GM19043 (cell line): ENCODE measurements around the gene FADS3.
"Not testable (repeated sequence)": the region's sequence is repeated elsewhere in the genome, so short reads cannot be mapped to it uniquely, and the experiment has no call there.

Experiments used
- ATAC-seq: cut with Tn5 transposase; IDR thresholded peaks from one replicate; pipeline ENCODE4 v1.9.1; 2021; ENCODE audit warnings: low read depth; ENCODE audit not compliant: unreplicated experiment

The FADS3 gene

DNA sequence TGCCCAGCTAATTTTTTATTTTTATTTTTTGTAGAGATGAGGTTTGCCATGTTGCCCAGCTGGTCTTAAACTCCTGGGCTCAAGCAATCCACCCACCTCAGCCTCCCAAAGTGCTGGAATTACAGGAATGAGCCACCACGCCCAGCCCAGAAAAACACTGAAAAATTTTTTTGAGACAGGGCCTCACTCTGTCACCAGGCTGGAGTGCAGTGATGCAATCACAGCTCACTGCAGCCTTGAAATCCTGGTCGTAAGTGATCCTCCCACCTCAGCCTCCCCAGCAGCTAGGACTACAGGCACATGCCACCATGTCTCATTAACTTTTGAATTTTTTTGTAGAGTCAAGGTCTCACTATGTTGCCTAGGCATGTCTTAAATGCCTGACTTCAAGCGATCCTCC, 9.1 kb downstream of the FADS3 start:
- ATAC-seq = not testable (repeated sequence)

DNA sequence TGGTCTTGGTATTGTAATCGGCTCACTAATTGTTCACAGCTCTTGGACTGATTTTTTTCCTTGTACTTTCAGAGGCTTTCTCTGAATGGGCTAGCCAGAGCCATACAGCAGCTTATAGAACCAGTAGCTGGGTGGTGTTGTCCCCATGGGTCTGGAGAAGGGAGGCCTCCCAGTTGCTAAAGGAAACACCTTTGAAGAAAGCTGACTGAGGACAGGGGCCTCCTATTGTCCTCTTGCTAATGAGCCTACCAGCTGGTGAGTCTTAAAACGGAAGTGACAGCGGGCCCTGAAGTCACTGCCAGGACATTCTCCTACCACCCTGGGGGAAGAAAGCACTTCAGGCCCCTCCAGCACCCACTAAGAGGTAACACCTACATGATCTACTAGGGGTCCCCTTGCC, 9.9 kb downstream of the FADS3 start:
- ATAC-seq = no peak

DNA sequence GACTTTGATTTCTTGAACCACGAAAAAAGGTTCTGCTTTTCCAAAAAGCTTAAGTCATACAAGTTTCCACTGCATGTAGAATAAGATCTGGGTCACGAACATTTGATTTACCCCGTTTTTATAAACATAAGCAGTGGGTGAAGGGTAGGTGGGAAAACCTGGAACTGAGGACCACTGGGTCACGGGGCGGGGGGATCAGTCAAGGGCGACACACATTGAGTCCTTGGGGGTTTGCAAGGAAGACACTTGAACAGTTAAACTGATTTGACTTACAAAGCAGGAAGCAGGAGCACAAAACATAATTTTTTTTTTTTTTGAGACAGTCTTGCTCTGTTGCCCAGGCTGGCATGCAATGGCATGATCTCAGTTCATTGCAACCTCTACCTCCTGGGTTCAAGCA, 10.9 kb downstream of the FADS3 start:
- no peak for ATAC-seq

DNA sequence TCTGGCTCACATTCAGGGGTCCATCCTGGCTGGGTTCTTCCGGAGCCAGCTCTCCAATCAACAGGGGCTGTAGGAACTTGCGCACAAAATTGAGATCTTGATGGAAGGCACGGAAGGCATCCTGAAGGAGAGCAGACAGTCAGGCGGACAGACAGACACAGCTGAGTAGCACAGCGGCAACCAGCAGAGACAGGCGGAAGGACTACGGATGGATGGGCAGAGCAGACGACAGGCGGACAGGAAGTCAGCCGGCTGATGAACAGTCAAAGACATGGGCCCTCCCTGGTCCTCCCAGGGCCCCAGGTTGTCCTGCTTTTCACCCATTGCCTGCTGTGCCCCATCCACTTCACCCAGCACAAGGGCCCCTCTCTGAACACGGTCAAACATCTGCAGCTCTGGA, 11.3 kb downstream of the FADS3 start:
- ATAC-seq = no peak

DNA sequence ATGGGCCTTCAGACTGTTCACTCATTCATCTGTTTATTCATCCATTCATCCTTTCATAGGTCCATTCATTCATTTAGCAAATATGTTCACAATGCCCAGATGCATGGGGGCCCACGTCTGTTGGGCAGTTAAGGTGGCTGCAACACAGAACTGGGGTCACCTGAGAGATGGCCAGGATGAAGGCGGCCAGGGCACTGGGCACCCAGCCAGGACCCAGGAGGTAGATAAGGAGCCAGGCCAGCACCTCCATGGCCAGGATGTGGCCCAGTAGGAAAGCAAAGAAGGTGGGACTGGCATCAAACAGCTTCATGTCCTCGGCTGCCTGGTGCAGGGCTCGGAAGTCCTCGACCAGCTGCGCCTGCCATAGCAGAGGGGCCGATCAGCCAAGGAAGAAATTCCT, 12.2 kb downstream of the FADS3 start:
- ATAC-seq = no peak

DNA sequence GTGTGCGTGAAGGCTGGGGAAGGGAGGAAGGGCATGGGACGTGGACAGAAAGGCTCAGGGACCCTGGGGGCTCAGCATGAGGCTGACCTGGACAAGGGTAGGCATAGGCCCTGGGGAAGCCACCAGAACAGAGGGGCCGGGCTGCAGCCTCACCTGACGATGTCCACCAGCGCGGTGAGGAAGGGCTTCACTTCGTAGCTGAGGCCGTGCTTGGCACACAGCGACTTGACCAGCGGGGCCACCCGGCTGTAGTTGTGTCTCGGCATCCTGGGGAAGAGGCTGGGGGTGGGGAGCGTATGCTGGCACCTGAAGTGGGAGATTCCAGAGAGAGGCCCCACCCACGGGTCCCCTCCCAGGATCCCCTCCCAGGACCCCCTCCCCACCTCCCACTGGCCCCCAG, 15.6 kb downstream of the FADS3 start:
- no peak for ATAC-seq

DNA sequence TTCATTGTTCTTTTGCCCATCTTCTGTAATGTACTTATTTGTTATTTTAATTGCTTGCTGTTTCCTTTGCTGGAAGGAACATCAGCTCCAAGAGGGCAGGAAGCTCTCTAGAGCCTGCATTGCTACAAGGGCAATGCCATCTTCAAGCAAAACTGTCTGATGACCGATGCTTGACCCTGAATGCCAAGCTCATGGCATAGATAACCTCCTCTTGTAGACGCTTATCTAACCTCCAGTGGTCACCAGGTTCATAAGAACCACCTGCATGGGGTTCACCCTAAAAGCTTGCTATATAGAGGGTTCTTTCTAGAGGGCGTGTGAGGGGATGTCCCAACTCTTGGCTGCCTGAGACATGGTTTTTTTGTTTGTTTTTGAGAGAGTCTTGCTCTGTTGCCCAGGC, 16.5 kb downstream of the FADS3 start:
- no peak for ATAC-seq

DNA sequence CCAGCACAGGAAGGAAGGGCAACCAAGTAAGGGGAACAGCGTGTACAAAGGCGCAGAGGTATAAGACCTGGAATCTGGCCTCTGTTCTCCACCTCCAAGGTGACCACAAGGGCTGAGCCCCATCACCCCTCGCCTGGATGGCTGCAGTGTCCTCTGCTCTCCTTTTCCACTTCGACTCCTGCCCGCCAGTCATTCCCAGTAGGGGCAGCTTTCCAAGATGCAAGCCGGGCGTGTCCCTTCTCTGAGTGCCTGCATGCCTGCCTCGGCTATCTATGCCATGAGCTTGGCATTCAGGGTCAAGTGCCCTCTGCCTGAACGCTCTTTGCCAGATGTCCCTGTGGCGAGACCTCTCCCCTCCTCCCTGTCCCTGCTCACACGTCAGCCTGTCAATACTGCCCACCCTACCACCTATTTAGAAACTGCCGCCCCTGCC, 17.0 kb downstream of the FADS3 start:
- ATAC-seq = no peak

DNA sequence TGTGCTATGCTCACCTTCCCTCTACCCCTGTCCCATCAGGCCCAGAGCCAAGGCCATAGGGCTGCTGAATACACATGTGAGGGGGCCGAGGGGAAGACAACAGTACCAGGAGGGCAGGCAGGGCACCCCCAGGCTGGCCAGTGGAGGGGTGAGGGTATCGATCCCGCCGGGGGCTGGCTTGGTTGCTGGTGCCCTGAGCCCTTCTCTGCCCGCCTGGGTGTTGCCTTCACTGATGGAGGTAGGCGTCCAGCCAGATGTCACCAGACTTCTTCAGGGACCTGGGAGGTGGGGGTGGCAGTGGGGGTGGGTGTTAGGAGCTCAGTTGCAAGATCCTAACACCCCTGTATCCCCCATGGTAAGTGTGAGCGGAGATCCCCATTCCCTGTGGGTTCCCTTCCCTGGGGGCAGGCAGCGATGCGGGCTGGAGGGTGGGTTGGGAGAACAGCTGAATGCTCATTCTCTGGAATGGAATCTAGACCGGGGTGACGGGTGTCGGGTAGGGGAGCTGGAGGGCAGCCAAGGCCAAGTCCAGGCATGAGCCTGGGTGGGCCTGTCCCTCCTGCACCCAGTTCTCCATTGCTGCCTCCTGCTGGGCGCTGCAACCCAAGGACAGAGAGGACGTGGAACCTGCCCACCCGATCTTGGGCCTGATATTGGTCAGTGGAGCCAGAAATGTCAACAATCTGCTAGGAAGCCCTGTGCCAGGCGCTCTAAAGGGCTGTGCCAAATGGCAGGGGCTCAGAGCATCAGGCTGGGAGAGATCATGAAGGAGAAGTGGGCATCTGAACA, 17.6 kb downstream of the FADS3 start:
- ATAC-seq = no peak

DNA sequence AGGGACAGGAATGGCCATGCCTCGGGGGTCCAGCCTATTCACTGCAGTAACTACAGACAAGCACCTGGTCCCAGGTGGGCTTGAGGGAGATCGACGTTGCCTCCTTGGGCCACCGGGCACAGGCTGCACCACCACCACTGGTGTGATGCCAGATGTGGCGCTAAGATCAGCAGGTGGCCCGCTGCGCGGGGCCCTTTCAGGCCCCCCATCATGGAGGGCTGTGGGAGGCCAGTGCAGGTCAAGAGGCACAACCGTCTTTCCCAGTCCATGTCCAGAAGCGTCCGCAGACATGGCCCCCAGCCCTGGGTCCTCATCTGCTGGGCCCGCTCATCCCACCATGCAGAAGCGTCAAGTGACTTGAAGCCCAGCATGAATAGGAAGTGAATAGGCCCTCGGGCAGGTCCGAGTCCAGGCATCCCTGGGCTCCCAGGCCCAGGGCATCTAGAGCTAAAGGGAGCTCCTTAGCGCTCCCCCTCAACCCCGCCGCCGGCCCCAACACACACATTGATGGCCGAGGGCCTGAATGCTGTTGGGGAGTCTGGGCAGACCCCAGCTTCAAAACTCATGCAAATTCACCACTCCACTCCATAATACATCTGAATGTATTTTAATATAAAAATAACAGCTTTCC, 18.3 kb downstream of the FADS3 start:
- ATAC-seq = no peak

DNA sequence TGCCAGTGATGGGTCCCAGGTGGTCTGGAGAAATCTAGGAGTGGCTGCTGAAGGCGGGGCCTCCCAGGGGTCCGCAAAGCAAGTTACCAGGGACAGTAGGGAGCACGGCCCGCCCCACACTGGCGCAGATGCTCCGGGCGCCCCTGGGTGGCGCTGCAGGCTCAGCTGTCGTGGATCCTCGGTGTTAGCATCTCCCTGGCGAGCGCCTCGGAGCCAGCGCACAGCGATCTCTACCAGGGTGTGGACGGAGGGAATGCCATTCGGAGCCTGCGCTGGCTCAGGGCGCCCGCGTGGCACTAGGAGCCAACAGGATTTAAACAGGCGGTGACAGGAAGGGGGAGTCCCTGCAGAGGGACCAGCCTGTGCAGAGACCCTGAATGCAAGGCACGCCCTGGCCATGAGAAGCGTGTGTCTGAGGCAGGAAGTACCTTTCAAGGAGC, 20.2 kb downstream of the FADS3 start:
- ATAC-seq = peak; percentile 74

DNA sequence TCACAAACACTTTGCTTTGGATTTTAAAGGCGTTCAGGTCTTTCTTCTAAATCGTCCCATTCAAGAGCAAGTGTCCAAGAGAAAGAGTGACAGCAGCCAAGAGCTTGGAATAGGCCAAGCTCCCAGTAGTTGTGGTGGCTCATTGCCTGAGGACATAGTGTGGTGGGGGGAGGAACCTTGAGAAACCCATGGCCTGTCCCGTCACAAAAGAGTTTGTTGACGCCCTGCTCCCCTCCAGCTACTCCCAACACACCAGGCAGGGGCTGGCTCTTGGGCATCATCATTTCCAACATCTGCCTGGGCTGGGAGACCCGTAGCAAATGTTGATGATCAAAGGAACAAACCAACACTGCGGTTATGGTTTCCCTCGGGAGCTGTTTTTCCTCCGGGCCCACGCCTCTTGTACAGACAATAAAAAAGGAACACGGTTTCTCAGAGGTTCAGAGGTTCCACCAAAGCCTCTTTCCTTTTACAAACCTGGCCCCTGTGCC, 20.8 kb downstream of the FADS3 start:
- no peak for ATAC-seq

DNA sequence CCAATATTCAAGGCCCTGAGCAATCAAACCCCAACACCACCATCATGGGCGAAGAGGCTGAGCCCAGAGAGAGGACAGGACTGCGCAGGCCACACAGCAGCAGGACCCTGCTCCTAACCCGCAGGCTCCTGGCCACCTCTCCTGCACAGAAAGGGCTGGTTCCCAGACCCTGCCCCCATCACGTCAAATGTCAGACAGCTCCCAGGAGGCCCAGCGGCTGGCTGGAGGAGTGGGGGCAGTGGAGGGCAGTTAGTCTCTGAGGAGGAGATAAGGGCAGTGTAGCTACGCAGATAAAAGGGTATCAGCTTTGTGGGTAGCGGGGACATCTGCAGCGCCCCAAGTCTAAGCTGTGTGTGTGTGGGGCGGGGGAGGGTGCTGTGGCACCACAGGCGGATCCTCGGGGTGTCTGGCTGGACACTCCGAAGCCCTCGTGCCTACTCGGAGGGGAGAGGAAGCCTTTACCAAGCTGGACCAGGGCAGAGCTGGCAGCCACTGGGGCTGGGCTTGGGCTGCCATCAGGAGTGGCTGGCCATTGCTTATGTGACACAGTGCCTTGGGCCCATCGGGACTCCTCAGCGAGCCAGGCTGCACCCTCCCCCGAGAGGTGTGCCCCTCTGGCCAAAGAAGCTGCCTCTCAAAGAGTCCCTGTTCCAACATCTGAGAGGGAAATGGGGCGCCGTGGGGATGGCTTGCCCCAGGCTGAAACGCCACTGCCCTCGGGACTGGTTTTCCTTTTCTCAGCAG, 21.5 kb downstream of the FADS3 start:
- ATAC-seq = no peak

DNA sequence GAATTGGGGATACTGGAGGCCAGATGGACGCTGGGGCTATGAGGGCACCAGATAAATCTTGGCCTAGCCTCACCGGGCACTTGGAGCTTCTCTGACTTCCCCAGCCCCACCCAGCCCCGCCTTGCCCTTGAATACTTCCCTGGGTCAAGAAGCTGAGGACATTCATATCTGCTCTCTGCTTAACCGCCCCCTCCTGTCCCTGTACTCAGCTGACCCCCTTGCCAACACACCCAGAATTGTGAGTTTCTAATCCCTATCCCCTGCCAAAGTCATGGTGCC, 22.0 kb downstream of the FADS3 start:
- no peak for ATAC-seq

DNA sequence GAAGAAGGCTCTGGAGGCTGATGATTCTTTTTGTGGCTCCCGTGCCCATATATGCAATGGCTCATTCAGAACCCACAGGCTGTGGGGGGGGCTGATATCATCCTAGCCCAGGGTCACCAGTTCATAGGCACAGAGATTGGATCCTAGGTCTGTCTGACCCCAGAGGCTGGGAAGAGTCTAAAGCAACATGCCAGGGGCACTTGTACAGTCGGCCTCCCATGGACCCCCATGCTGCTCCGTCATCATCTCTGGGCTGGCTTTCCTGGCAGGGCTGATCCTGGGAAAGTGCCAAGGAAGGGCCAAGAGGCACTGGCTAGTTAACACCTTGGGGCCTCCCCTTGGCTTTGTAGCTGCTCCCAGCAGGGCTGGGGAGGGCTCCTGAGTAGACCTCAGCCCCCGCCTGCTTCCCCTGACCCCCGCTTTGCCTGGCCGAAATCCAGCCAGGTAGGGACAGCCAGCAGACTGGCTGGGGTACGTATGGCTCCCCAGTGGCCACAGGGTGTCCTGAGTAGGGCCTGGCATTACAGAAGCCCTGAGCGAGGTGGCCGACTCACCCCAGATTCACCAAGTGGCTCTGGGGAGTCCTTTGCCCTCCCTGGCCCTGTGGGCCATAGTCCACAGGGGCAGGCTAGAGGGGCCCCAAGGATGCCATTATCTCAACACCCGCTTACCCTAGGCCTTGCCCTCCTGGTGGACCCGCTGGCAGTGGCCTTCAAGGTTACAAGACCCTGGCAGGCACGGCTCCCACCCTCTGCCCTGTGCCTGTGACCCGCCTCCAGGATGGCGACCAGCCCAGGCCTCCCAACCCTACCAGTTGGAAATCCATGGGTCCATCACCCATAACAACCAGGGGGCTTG, 22.5 kb downstream of the FADS3 start:
- ATAC-seq = no peak

DNA sequence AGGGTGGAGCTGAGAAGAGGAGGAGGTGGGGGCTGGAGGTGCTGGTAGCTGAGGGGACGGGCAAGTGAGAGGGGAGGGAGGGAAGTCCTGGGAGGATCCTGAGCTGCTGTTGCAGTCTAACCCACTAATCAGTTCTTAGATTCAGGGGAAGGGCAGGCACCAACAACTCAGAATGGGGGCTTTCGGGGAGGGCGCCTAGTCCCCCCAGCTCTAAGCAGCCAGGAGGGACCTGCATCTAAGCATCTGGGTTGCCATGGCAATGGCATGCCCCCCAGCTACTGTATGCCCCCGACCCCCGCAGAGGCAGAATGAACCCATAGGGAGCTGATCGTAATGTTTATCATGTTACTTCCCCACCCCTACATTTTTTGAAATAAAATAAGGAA, 24.4 kb downstream of the FADS3 start:
- ATAC-seq = no peak

DNA sequence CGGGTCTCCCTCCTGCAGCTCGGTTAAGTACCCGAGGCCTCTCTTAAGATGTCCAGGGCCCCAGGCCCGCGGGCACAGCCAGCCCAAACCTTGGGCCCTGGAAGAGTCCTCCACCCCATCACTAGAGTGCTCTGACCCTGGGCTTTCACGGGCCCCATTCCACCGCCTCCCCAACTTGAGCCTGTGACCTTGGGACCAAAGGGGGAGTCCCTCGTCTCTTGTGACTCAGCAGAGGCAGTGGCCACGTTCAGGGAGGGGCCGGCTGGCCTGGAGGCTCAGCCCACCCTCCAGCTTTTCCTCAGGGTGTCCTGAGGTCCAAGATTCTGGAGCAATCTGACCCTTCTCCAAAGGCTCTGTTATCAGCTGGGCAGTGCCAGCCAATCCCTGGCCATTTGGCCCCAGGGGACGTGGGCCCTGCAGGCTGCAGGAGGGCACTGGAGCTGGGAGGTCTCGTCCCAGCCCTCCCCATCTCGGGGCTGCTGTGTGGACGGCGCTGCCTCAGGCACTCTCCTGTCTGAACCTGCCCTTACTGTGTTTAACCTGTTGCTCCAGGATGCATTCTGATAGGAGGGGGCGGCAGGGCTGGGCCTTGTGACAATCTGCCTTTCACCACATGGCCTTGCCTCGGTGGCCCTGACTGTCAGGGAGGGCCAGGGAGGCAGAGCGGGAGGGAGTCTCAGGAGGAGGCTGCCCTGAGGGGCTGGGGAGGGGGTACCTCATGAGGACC, 25.0 kb downstream of the FADS3 start:
- no peak for ATAC-seq

DNA sequence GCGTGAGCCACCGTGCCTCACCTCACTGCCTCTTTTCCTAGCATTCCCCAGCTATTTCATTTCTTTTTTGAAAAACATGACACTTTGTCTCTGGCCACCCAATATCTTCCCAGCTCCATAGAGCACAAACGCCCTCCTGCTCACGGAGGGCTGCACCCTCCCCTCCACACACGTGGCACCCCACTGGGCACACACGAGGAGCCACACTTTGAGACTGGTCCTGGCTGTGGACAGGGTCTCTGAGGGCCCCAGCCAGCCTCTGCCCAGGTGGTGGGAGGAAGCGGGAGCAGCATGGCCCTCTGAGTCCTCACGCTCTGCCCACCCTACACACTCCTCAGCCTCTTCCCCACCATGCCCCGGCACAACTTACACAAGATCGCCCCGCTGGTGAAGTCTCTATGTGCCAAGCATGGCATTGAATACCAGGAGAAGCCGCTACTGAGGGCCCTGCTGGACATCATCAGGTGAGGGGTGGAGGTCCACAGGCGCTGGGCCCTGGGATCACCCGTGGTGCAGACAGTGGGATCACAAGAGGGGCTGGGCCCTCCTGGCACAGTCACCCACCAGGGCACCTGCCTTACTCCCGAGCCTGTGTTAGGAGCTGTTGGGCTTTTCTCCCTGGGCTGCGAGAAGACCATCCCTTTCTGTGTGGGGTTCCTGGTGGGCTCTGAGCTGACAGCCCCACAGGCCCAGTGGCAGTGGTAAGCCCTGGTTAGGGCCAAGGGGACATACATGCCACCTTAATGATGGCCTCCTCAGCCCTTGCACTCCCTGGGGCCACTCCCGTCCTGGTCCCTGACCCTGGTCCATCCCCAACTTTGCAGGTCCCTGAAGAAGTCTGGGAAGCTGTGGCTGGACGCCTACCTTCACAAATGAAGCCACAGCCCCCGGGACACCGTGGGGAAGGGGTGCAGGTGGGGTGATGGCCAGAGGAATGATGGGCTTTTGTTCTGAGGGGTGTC, 26.2 kb downstream of the FADS3 start:
- no peak for ATAC-seq

DNA sequence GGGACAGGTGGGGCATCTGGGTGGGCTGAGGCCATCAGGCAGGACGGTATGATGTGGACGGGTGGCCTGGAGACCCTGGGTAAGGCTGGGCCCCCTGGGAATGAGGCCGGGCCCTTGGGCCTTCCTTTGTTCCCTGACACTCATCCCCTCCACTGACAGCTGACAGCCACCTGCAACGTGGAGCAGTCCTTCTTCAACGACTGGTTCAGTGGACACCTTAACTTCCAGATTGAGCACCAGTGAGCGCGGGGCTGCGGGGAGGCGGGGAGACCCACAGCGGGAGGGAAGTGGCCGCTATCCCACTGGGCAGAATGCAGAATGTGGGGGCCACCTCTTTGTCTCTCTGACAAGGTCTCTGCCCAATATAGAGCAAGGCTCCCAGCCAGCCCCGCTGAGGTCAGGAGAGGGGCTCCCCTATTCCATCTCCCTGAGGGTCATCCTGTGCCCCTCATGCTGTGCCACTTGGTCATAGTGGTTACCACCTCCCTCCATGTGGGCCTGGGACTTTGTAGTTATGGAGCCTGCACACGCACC, 27.7 kb downstream of the FADS3 start:
- no peak for ATAC-seq
